ENCODE results near the gene ANKRD40CL.

GRCh38 chr17:50774225-50774803 lies 7.0 kb upstream of the ANKRD40CL start:
- TF ChIP-seq CTCF (IDR thresholded peaks at IDR 0.05) (no peak), POLR2A (IDR thresholded peaks at IDR 0.05) (no peak), EP300 (IDR thresholded peaks at IDR 0.05) (no peak)

Measured in tibial nerve (tissue), 4 donors.